CD14-positive monocyte (primary cell): ENCODE data around the gene PI4KA. TPM values are rescaled to one million over a fixed set of nuclear protein-coding genes. Genes with fewer than 3 reads are reported as not detected.
A peak's percentile ranks its signal among the peaks of the same experiment; 100 is the strongest.

ENCODE experiments used
- DNase-seq, 3 donors: peaks; one replicate each; pipeline ENCODE4 v3.0.0-alpha.2; 2011 to 2022
- H2AFZ ChIP-seq: 2 replicates; pipeline ENCODE4 v1.6.0; 2012; ENCODE audit warnings: mild to moderate bottlenecking, low read depth, low read length, inconsistent platforms; ENCODE audit not compliant: insufficient read depth, poor library complexity, severe bottlenecking
- H3K27ac ChIP-seq, 2 donors: 1 replicate in 1 of 2; 2 replicates in 1 of 2; pipeline ENCODE4 v1.5.1; 2012 to 2013; ENCODE audit warnings: low read length in 2 of 2, control low read depth in 1 of 2, inconsistent platforms in 1 of 2, low read depth in 1 of 2, mild to moderate bottlenecking in 1 of 2
- H3K27me3 ChIP-seq, 2 donors: one replicate each; pipeline versions ENCODE4 v1.6.0 to v1.6.1; 2011 to 2013; ENCODE audit warnings: low read length in 2 of 2; ENCODE audit not compliant: control insufficient read depth in 2 of 2, insufficient read depth in 2 of 2
- H3K36me3 ChIP-seq, 2 donors: replicated peaks in 1 of 2; 1 replicate in 1 of 2; 2 replicates in 1 of 2; pipeline versions ENCODE4 v1.5.1 to v1.6.1; 2012 to 2013; ENCODE audit warnings: low read length in 2 of 2, control low read depth in 1 of 2, inconsistent platforms in 1 of 2, mild to moderate bottlenecking in 1 of 2; ENCODE audit not compliant: insufficient read depth in 2 of 2, control insufficient read depth in 1 of 2
- H3K4me1 ChIP-seq, 2 donors: 1 replicate in 1 of 2; 2 replicates in 1 of 2; pipeline versions ENCODE4 v1.5.1 to v1.6.1; 2012 to 2013; ENCODE audit warnings: low read length in 2 of 2, control low read depth in 1 of 2, inconsistent platforms in 1 of 2, mild to moderate bottlenecking in 1 of 2, moderate library complexity in 1 of 2; ENCODE audit not compliant: insufficient read depth in 2 of 2, control insufficient read depth in 1 of 2
- H3K4me2 ChIP-seq: replicated peaks from 2 replicates; pipeline ENCODE3; 2012; ENCODE audit warnings: low read length, moderate library complexity, mild to moderate bottlenecking; ENCODE audit not compliant: poor library complexity, severe bottlenecking; ENCODE audit errors: extremely low read depth
- H3K4me3 ChIP-seq, 3 experiments: fragments of 200-600 bp in 1 of 3; sonication (generic) in 1 of 3; replicated peaks in 1 of 3; 1 replicate in 2 of 3; 2 replicates in 1 of 3; pipeline ENCODE4 v1.5.1; 2011 to 2013; ENCODE audit warnings: low read length in 3 of 3, mild to moderate bottlenecking in 3 of 3, control low read depth in 2 of 3, low read depth in 2 of 3, inconsistent platforms in 1 of 3, moderate library complexity in 1 of 3
- H3K79me2 ChIP-seq: 2 replicates; pipeline ENCODE4 v1.6.0; 2012; ENCODE audit warnings: mild to moderate bottlenecking, control low read depth, inconsistent platforms, low read length, moderate library complexity; ENCODE audit not compliant: insufficient read depth
- H3K9ac ChIP-seq: 2 replicates; pipeline ENCODE4 v1.6.0; 2017; ENCODE audit warnings: low read length, mild to moderate bottlenecking; ENCODE audit not compliant: insufficient read depth, poor library complexity, severe bottlenecking
- H3K9me3 ChIP-seq, 2 donors: replicated peaks in 1 of 2; 1 replicate in 1 of 2; 2 replicates in 1 of 2; pipeline versions ENCODE4 v1.5.1 to v1.6.1; 2012 to 2013; ENCODE audit warnings: low read length in 2 of 2, control low read depth in 1 of 2; ENCODE audit not compliant: control insufficient read depth in 1 of 2, insufficient read depth in 1 of 2
- H4K20me1 ChIP-seq: 2 replicates; pipeline ENCODE4 v1.6.0; 2012; ENCODE audit warnings: mild to moderate bottlenecking, low read length, control low read depth, moderate library complexity; ENCODE audit not compliant: insufficient read depth
- H3K27ac Mint-ChIP-seq, 7 donors: one replicate each; pipeline ENCODE4 v1.8.0; 2020; ENCODE audit warnings: mild to moderate bottlenecking in 7 of 7, mixed read lengths in 7 of 7, moderate library complexity in 6 of 7, inconsistent platforms in 2 of 7
- H3K27me3 Mint-ChIP-seq, 3 donors: one replicate each; pipeline ENCODE4 v1.8.0; 2021 to 2022; ENCODE audit warnings: low read depth in 3 of 3, mild to moderate bottlenecking in 3 of 3, mixed read lengths in 3 of 3, moderate library complexity in 3 of 3, inconsistent platforms in 1 of 3
- H3K36me3 Mint-ChIP-seq, 2 donors: one replicate each; pipeline ENCODE4 v1.8.0; 2020; ENCODE audit warnings: mixed read lengths in 2 of 2, inconsistent platforms in 1 of 2, mild to moderate bottlenecking in 1 of 2
- H3K4me1 Mint-ChIP-seq: one replicate; pipeline ENCODE4 v1.8.0; 2020; ENCODE audit warnings: mild to moderate bottlenecking, mixed read lengths
- H3K4me3 Mint-ChIP-seq, 2 donors: one replicate each; pipeline ENCODE4 v1.8.0; 2020; ENCODE audit warnings: mild to moderate bottlenecking in 2 of 2, mixed read lengths in 2 of 2, moderate library complexity in 1 of 2
- H3K9me3 Mint-ChIP-seq, 7 donors: one replicate each; pipeline ENCODE4 v1.8.0; 2020 to 2022; ENCODE audit warnings: mixed read lengths in 7 of 7, mild to moderate bottlenecking in 6 of 7, moderate library complexity in 6 of 7, inconsistent platforms in 2 of 7
- CTCF ChIP-seq: fragments of 200-600 bp; IDR thresholded peaks from one replicate; pipeline ENCODE4 v1.8.0; 2022; ENCODE audit warnings: antibody characterized with exemption, mild to moderate bottlenecking
- WGBS: methylation state at CpG from one replicate; pipeline ENCODE4 v1.1.5; 2013; ENCODE audit warnings: missing lambda C conversion rate; ENCODE audit not compliant: insufficient coverage; 5-methylcytosine and 5-hydroxymethylcytosine counted together
- intact Hi-C, 2 donors: fragments of 100-400 bp; cut with micrococcal nuclease; formaldehyde crosslinking; loops; one replicate each; pipeline versions ENCODE4 v1.15.0 to v1.15.1; 2023
- polyA plus RNA-seq, 3 donors: library from polyadenylated mRNA; depleted of rRNA in 1 of 3; unstranded in 2 of 3; stranded (reverse) in 1 of 3; fragments of 300-500 nt in 2 of 3; fragments of >200 nt in 1 of 3; fragmentation: Illumina TruSeq in 2 of 3; gene quantifications; 1 replicate in 2 of 3; 2 replicates in 1 of 3; pipeline ENCODE4 v1.2.3, GENCODE V29; 2012 to 2021

PI4KA gene
- polyA plus RNA-seq, 3 donors, result 22.8 to 74.4 (median 38.2) TPM

- Mint-ChIP-seq H3K36me3 (peaks cover 58 to 80% of the 10 kb centered on the region in 2 donors), H3K27ac (no peak overlapping the region), H3K27me3 (peaks cover 0 to 2% (median 0%) of the 10 kb centered on the region in 3 donors), H3K9me3 (peaks cover 8 to 15% (median 10%) of the 10 kb centered on the region in 7 donors), H3K4me1 (peaks cover 5% of the 10 kb centered on the region), H3K4me3 (no peak overlapping the region)
- Histone ChIP-seq H3K9me3 (peaks cover 0 to 9% of the 10 kb centered on the region in 2 donors), H3K79me2 (no peaks in the 10 kb centered on the region), H3K4me1 (no peaks in the 10 kb centered on the region), H3K36me3 (peaks cover 43 to 68% of the 10 kb centered on the region in 2 donors), H4K20me1 (no peaks in the 10 kb centered on the region), H3K27ac (no peak overlapping the region), H3K9ac (no peak overlapping the region), H3K4me3 (no peak overlapping the region), H3K4me2 (no peak overlapping the region), H3K27me3 (no peaks in the 10 kb centered on the region), H2AFZ (no peak overlapping the region)
- intact Hi-C loops, result no loop called here
- 95% methylated on average over 5 of the region's 7 CpGs for WGBS
- no peak for DNase-seq
- no peak for TF ChIP-seq CTCF
These were observed 92.1 kb downstream of the PI4KA start for GRCh38 chr22:20766530-20766929.

GRCh38 chr22:20765938-20766337 is 92.7 kb downstream of the PI4KA start:
- 100% methylated on average over 1 of the region's 2 CpGs for WGBS
- Histone ChIP-seq H3K9ac (no peak overlapping the region), H3K36me3 (peaks cover 49 to 72% of the 10 kb centered on the region in 2 donors), H4K20me1 (no peaks in the 10 kb centered on the region), H3K4me1 (no peaks in the 10 kb centered on the region), H3K4me3 (no peak overlapping the region), H3K27me3 (no peaks in the 10 kb centered on the region), H3K9me3 (peaks cover 0 to 9% of the 10 kb centered on the region in 2 donors), H2AFZ (no peak overlapping the region), H3K79me2 (no peaks in the 10 kb centered on the region), H3K4me2 (no peak overlapping the region), H3K27ac (no peak overlapping the region)
- peaks cover 63 to 82% of the 10 kb centered on the region in 2 donors for H3K36me3 Mint-ChIP-seq
- intact Hi-C loops, result no loop called here
- H3K27ac Mint-ChIP-seq, result peak overlapping the region in 1 of 7 donors; percentile 30
- H3K9me3 Mint-ChIP-seq, result peaks cover 6 to 15% (median 10%) of the 10 kb centered on the region in 7 donors
- H3K4me1 Mint-ChIP-seq, result peaks cover 5% of the 10 kb centered on the region
- DNase-seq, result no peak
- peaks cover 0 to 2% (median 0%) of the 10 kb centered on the region in 3 donors for H3K27me3 Mint-ChIP-seq
- TF ChIP-seq CTCF, result no peak
- no peak overlapping the region for H3K4me3 Mint-ChIP-seq
